Suprapubic skin (tissue), 4 donors: ENCODE data around the gene DRG2.

Source experiments
- CTCF ChIP-seq, 2 donors: fragments of 200-600 bp in 1 of 2; fragments of 450-650 bp in 1 of 2; sonication (generic) in 1 of 2; IDR thresholded peaks; one replicate each; pipeline ENCODE4 v1.5.1; 2016 to 2019; ENCODE audit warnings: antibody characterized with exemption in 2 of 2, mild to moderate bottlenecking in 1 of 2, moderate library complexity in 1 of 2
- EP300 ChIP-seq: sonication (generic); formaldehyde crosslinking; IDR thresholded peaks from one replicate; pipeline ENCODE4 v1.6.1; 2017; ENCODE audit warnings: antibody characterized with exemption
- POLR2A ChIP-seq, 2 donors: fragments of 450-650 bp; IDR thresholded peaks; one replicate each; pipeline ENCODE4 v1.6.1; 2017; ENCODE audit warnings: antibody characterized with exemption in 2 of 2, mild to moderate bottlenecking in 2 of 2, moderate library complexity in 2 of 2
- POLR2AphosphoS5 ChIP-seq, 3 donors: sonication (generic); formaldehyde crosslinking; IDR thresholded peaks; one replicate each; pipeline ENCODE4 v1.6.1; 2017; ENCODE audit warnings: antibody characterized with exemption in 3 of 3

GRCh38 chr17:18043491-18043890 lies 44.3 kb upstream of the DRG2 start:
- TF ChIP-seq POLR2A (IDR thresholded peaks at IDR 0.05) (no peak), CTCF (IDR thresholded peaks at IDR 0.05) (no peak), EP300 (no peak), POLR2AphosphoS5 (IDR thresholded peaks at IDR 0.05) (no peak)
